HepG2 (cell line): Measurements from ENCODE around the gene MAML1. TPM values are rescaled to one million over a fixed set of nuclear protein-coding genes. Genes with fewer than 3 reads are reported as not detected.
A peak's percentile ranks its signal among the peaks of the same experiment; 100 is the strongest.

Experiments
- HMGXB3 ChIP-seq: sonication (generic); formaldehyde crosslinking; IDR thresholded peaks from 2 replicates; pipeline ENCODE4 v1.4.0; 2020; ENCODE audit warnings: missing genetic modification reagents, borderline replicate concordance
- HNRNPK ChIP-seq: fragments of 200-400 bp; formaldehyde crosslinking; IDR thresholded peaks from 2 replicates; pipeline ENCODE4 v1.6.1; 2018; ENCODE audit warnings: low read length, low read depth, moderate library complexity, mild to moderate bottlenecking; ENCODE audit not compliant: poor library complexity, severe bottlenecking
- HOXA3 ChIP-seq: sonication (generic); formaldehyde crosslinking; IDR thresholded peaks from 2 replicates; pipeline ENCODE4 v1.5.0; 2020; ENCODE audit warnings: missing genetic modification reagents
- KMT2B ChIP-seq: IDR thresholded peaks from 2 replicates; pipeline ENCODE4 v1.6.1; 2016; ENCODE audit warnings: missing genetic modification reagents, missing compliant biosample characterization
- NFIC ChIP-seq: IDR thresholded peaks from 2 replicates; pipeline ENCODE4 v1.6.1; 2012; ENCODE audit warnings: mild to moderate bottlenecking, low read length, inconsistent platforms
- PAF1 ChIP-seq: IDR thresholded peaks from 2 replicates; pipeline ENCODE4 v1.6.1; 2016; ENCODE audit warnings: missing genetic modification reagents, missing compliant biosample characterization
- REPIN1 ChIP-seq: sonication (generic); formaldehyde crosslinking; IDR thresholded peaks from 2 replicates; pipeline ENCODE4 v1.8.0; 2022; ENCODE audit warnings: missing genetic modification reagents, low read depth, mild to moderate bottlenecking, borderline replicate concordance
- SAFB2 ChIP-seq: sonication (generic); formaldehyde crosslinking; IDR thresholded peaks from 2 replicates; pipeline ENCODE4 v1.5.1; 2020; ENCODE audit warnings: missing genetic modification reagents, low read depth, mild to moderate bottlenecking, borderline replicate concordance
- ZFP90 ChIP-seq: sonication (generic); formaldehyde crosslinking; IDR thresholded peaks from 2 replicates; pipeline ENCODE4 v1.8.0; 2022; ENCODE audit warnings: missing genetic modification reagents, mild to moderate bottlenecking, inconsistent platforms, borderline replicate concordance
- ZNF253 ChIP-seq: sonication (generic); formaldehyde crosslinking; IDR thresholded peaks from 2 replicates; pipeline ENCODE4 v1.8.0; 2022; ENCODE audit warnings: mild to moderate bottlenecking, missing genetic modification reagents, borderline replicate concordance
- ZNF331 ChIP-seq: sonication (generic); formaldehyde crosslinking; IDR thresholded peaks from 2 replicates; pipeline ENCODE4 v1.4.0; 2020; ENCODE audit warnings: missing genetic modification reagents
- ZNF367 ChIP-seq: sonication (generic); formaldehyde crosslinking; IDR thresholded peaks from 2 replicates; pipeline ENCODE4 v1.4.0; 2020; ENCODE audit warnings: missing genetic modification reagents, borderline replicate concordance
- ZNF512B ChIP-seq: sonication (generic); formaldehyde crosslinking; IDR thresholded peaks from 2 replicates; pipeline ENCODE4 v1.5.1; 2020; ENCODE audit warnings: missing genetic modification reagents, mild to moderate bottlenecking, borderline replicate concordance
- ZNF607 ChIP-seq: sonication (generic); formaldehyde crosslinking; IDR thresholded peaks from 2 replicates; pipeline ENCODE4 v1.5.1; 2020; ENCODE audit warnings: missing genetic modification reagents, mild to moderate bottlenecking, borderline replicate concordance
- ZNF83 ChIP-seq: sonication (generic); formaldehyde crosslinking; IDR thresholded peaks from 2 replicates; pipeline ENCODE4 v1.4.0; 2020; ENCODE audit warnings: missing genetic modification reagents, mild to moderate bottlenecking, borderline replicate concordance
- polyA plus RNA-seq, 8 experiments: library from polyadenylated mRNA; depleted of rRNA in 3 of 8; stranded (reverse) in 7 of 8; unstranded in 1 of 8; fragments of >200 nt; fragmentation: Illumina TruSeq in 4 of 8; extraction: Trizol in 4 of 8; gene quantifications; 2 replicates each; pipeline versions ENCODE4 v1.2.1 to v1.2.3, GENCODE V29; 2011 to 2016; ENCODE audit warnings: low read depth in 4 of 8, missing spikeins in 1 of 8, mixed read lengths in 1 of 8; ENCODE audit not compliant: insufficient read depth in 1 of 8
- total RNA-seq, 5 experiments: library from RNA; depleted of rRNA; stranded (reverse); fragments of >200 nt; fragmentation: Illumina TruSeq; extraction: Trizol; gene quantifications; 2 replicates each; pipeline ENCODE4 v1.2.3, GENCODE V29; 2016; ENCODE audit warnings: low read depth in 1 of 5
- TF ChIP-seq, protein P1 (sequence below): sonication (generic); formaldehyde crosslinking; IDR thresholded peaks from 2 replicates; pipeline ENCODE4 v1.8.0; 2022; ENCODE audit warnings: missing genetic modification reagents, mild to moderate bottlenecking, borderline replicate concordance
- TF ChIP-seq, protein P2 (sequence below): conservative IDR thresholded peaks from 2 replicates; pipeline ENCODE4 v1.6.1; 2018; ENCODE audit warnings: missing genetic modification reagents

MAML1 gene
- total and polyA plus RNA-seq, 2 of the 13 experiments (the other 11 are each of a cell fraction or from before 2014, with no cell fraction given), result 10.0 to 10.8 TPM

GRCh38 chr5:179819296-179820126, 86.9 kb downstream of the MAML1 start (continued):
- TF ChIP-seq ZNF512B (CRISPR knock-in tag) (0 out of 2 replicates have a peak, but pooled peaks have one; percentile 47), ZNF331 (CRISPR knock-in tag) (peak; percentile 53; the same call in 1 of the 2 replicates), REPIN1 (CRISPR knock-in tag) (no peak), HMGXB3 (CRISPR knock-in tag) (no peak; the same call in 1 of the 2 replicates), PAF1 (CRISPR knock-in tag) (no peak), KMT2B (CRISPR knock-in tag) (no peak), HNRNPK (no peak), ZNF607 (CRISPR knock-in tag) (peak; percentile 92; the same call in 1 of the 2 replicates), ZNF253 (CRISPR knock-in tag) (no peak; the same call in 1 of the 2 replicates), NFIC (no peak), ZNF83 (CRISPR knock-in tag) (no peak), ZNF367 (CRISPR knock-in tag) (no peak; the same call in 1 of the 2 replicates), HOXA3 (CRISPR knock-in tag) (no peak; the same call in 1 of the 2 replicates), ZFP90 (CRISPR knock-in tag) (peak; percentile 49; the same call in 1 of the 2 replicates), SAFB2 (CRISPR knock-in tag) (no peak; the same call in 1 of the 2 replicates)
- TF ChIP-seq, protein P1, sequence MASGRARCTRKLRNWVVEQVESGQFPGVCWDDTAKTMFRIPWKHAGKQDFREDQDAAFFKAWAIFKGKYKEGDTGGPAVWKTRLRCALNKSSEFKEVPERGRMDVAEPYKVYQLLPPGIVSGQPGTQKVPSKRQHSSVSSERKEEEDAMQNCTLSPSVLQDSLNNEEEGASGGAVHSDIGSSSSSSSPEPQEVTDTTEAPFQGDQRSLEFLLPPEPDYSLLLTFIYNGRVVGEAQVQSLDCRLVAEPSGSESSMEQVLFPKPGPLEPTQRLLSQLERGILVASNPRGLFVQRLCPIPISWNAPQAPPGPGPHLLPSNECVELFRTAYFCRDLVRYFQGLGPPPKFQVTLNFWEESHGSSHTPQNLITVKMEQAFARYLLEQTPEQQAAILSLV (CRISPR knock-in tag), result no peak; the same call in 1 of the 2 replicates
- TF ChIP-seq, protein P2, sequence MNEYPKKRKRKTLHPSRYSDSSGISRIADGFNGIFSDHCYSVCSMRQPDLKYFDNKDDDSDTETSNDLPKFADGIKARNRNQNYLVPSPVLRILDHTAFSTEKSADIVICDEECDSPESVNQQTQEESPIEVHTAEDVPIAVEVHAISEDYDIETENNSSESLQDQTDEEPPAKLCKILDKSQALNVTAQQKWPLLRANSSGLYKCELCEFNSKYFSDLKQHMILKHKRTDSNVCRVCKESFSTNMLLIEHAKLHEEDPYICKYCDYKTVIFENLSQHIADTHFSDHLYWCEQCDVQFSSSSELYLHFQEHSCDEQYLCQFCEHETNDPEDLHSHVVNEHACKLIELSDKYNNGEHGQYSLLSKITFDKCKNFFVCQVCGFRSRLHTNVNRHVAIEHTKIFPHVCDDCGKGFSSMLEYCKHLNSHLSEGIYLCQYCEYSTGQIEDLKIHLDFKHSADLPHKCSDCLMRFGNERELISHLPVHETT, result 0 out of 2 replicates have a peak, but pooled peaks have one; percentile 6
